Thymus (tissue), 11 donors: Measurements from ENCODE around the gene TRIM45. TPM values are rescaled to one million over a fixed set of nuclear protein-coding genes. Genes with fewer than 3 reads are reported as not detected.
"Not testable (repeated sequence)": the region's sequence is repeated elsewhere in the genome, so short reads cannot be mapped to it uniquely, and the experiment has no call there.

Experiments used
- DNase-seq, 9 donors: peaks; one replicate each; pipeline ENCODE4 v3.0.0-alpha.2; 2013; ENCODE audit warnings: low spot score in 9 of 9, low read depth in 6 of 9, missing footprints in 1 of 9
- H3K27ac ChIP-seq, 2 donors: one replicate each; pipeline ENCODE4 v1.5.1; 2013; ENCODE audit warnings: control low read depth in 1 of 2, low read depth in 1 of 2, low read length in 1 of 2, mild to moderate bottlenecking in 1 of 2, moderate library complexity in 1 of 2
- H3K27me3 ChIP-seq, 2 donors: one replicate each; pipeline ENCODE4 v1.5.1; 2013; ENCODE audit warnings: low read length in 1 of 2; ENCODE audit not compliant: control insufficient read depth in 2 of 2, insufficient read depth in 1 of 2
- H3K36me3 ChIP-seq, 2 donors: one replicate each; pipeline ENCODE4 v1.5.1; 2013; ENCODE audit warnings: low read length in 1 of 2, mild to moderate bottlenecking in 1 of 2, moderate library complexity in 1 of 2; ENCODE audit not compliant: control insufficient read depth in 2 of 2, insufficient read depth in 2 of 2
- H3K4me1 ChIP-seq, 2 donors: one replicate each; pipeline ENCODE4 v1.5.1; 2013; ENCODE audit warnings: low read length in 2 of 2; ENCODE audit not compliant: control insufficient read depth in 2 of 2, insufficient read depth in 2 of 2
- H3K4me3 ChIP-seq, 2 donors: one replicate each; pipeline ENCODE4 v1.5.1; 2013; ENCODE audit warnings: low read length in 2 of 2, control low read depth in 1 of 2, mild to moderate bottlenecking in 1 of 2
- H3K9me3 ChIP-seq, 2 donors: one replicate each; pipeline ENCODE4 v1.5.1; 2013; ENCODE audit warnings: low read length in 1 of 2, mild to moderate bottlenecking in 1 of 2; ENCODE audit not compliant: control insufficient read depth in 2 of 2, insufficient read depth in 1 of 2
- WGBS: extraction: QIAGEN DNeasy Blood & Tissue Kit; methylation state at CpG from one replicate; pipeline ENCODE4 v1.1.7; 2013; 5-methylcytosine and 5-hydroxymethylcytosine counted together
- polyA plus RNA-seq: library from polyadenylated mRNA; stranded (reverse); fragments of 200-250 nt; gene quantifications from one replicate; pipeline ENCODE4 v1.2.3, GENCODE V29; 2013
- total RNA-seq: library from RNA; stranded (reverse); fragments of 120-200 nt; gene quantifications from one replicate; pipeline ENCODE4 v1.2.4, GENCODE V29; 2013
- donor health status: healthy.

TRIM45 gene
- total and polyA plus RNA-seq, 2 donors, result 1.1 to 2.7 TPM

- peaks cover 0 to 14% of the 10 kb centered on the region in 2 donors for H3K4me1 ChIP-seq
- 35% methylated on average over 32 of the region's 32 CpGs for WGBS
- H3K4me3 ChIP-seq, result peak overlapping the region; percentile 65 to 68
- H3K9me3 ChIP-seq, result peaks cover 0 to 2% of the 10 kb centered on the region in 2 donors
- DNase-seq, result no peak
- H3K27ac ChIP-seq, result no peak overlapping the region
- H3K36me3 ChIP-seq, result no peaks in the 10 kb centered on the region
- H3K27me3 ChIP-seq, result peaks cover 8 to 48% of the 10 kb centered on the region in 2 donors
Measured at GRCh38 chr1:117122330-117123025, 929 bp upstream of the TRIM45 start.

- 24% methylated on average over 29 of the region's 29 CpGs for WGBS
- no peaks in the 10 kb centered on the region for H3K36me3 ChIP-seq
- peak overlapping the region; percentile 65 to 68 for H3K4me3 ChIP-seq
- peaks cover 0 to 14% of the 10 kb centered on the region in 2 donors for H3K4me1 ChIP-seq
- peaks cover 0 to 2% of the 10 kb centered on the region in 2 donors for H3K9me3 ChIP-seq
- DNase-seq, result peak in 4 of 9 donors; percentile 4 to 12 (median 7)
- no peak overlapping the region for H3K27ac ChIP-seq
- H3K27me3 ChIP-seq, result peaks cover 8 to 42% of the 10 kb centered on the region in 2 donors
Measured at GRCh38 chr1:117120774-117121588, 568 bp downstream of the TRIM45 start.

- not testable (repeated sequence) for H3K36me3 ChIP-seq, H3K9me3 ChIP-seq, DNase-seq, H3K4me3 ChIP-seq, H3K27ac ChIP-seq
- 97% methylated on average over 10 of the region's 10 CpGs for WGBS
- H3K27me3 ChIP-seq, result peaks cover 8 to 32% of the 10 kb centered on the region in 2 donors
- peaks cover 0 to 14% of the 10 kb centered on the region in 2 donors for H3K4me1 ChIP-seq
Measured at GRCh38 chr1:117119144-117119543, 2.4 kb downstream of the TRIM45 start.

- Histone ChIP-seq H3K36me3 (no peaks in the 10 kb centered on the region), H3K4me1 (peaks cover 0 to 14% of the 10 kb centered on the region in 2 donors), H3K27me3 (peaks cover 8 to 25% of the 10 kb centered on the region in 2 donors), H3K27ac (no peak overlapping the region), H3K9me3 (peaks cover 0 to 2% of the 10 kb centered on the region in 2 donors), H3K4me3 (no peak overlapping the region)
- WGBS, result 96% methylated on average over 12 of the region's 12 CpGs
- no peak for DNase-seq
Measured at GRCh38 chr1:117118137-117118536, 3.4 kb downstream of the TRIM45 start.

GRCh38 chr1:117117697-117118096 is 3.9 kb downstream of the TRIM45 start:
- WGBS, result 98% methylated on average over 2 of the region's 2 CpGs
- Histone ChIP-seq H3K27ac (no peak overlapping the region), H3K9me3 (peaks cover 0 to 2% of the 10 kb centered on the region in 2 donors), H3K4me1 (peaks cover 0 to 14% of the 10 kb centered on the region in 2 donors), H3K27me3 (peaks cover 7 to 22% of the 10 kb centered on the region in 2 donors), H3K4me3 (no peak overlapping the region), H3K36me3 (no peaks in the 10 kb centered on the region)
- DNase-seq, result no peak

GRCh38 chr1:117116784-117117130 is 4.8 kb downstream of the TRIM45 start:
- Histone ChIP-seq H3K36me3 (no peaks in the 10 kb centered on the region), H3K27me3 (peaks cover 2 to 13% of the 10 kb centered on the region in 2 donors), H3K9me3 (no peaks in the 10 kb centered on the region), H3K27ac (no peak overlapping the region), H3K4me3 (no peak overlapping the region), H3K4me1 (peaks cover 0 to 7% of the 10 kb centered on the region in 2 donors)
- WGBS, result 81% methylated on average over 3 of the region's 3 CpGs
- no peak for DNase-seq

GRCh38 chr1:117116090-117116783 is 5.3 kb downstream of the TRIM45 start:
- WGBS, result 98% methylated on average over 13 of the region's 13 CpGs

GRCh38 chr1:117114877-117115276 is 6.7 kb downstream of the TRIM45 start:
- Histone ChIP-seq H3K36me3 (no peaks in the 10 kb centered on the region), H3K27me3 (no peaks in the 10 kb centered on the region), H3K9me3 (no peaks in the 10 kb centered on the region), H3K4me1 (no peaks in the 10 kb centered on the region), H3K27ac (no peak overlapping the region), H3K4me3 (no peak overlapping the region)
- WGBS, result 91% methylated on average over 2 of the region's 2 CpGs
- DNase-seq, result no peak

More at GRCh38 chr1:117116090-117116783, 5.3 kb downstream of the TRIM45 start:
- Histone ChIP-seq H3K4me3 (no peak overlapping the region), H3K36me3 (no peaks in the 10 kb centered on the region), H3K9me3 (no peaks in the 10 kb centered on the region), H3K27ac (no peak overlapping the region), H3K4me1 (peaks cover 0 to 3% of the 10 kb centered on the region in 2 donors), H3K27me3 (peaks cover 2 to 8% of the 10 kb centered on the region in 2 donors)
- DNase-seq, result no peak
